ENCODE data around the gene ARHGEF19. TPM values are rescaled to one million over a fixed set of nuclear protein-coding genes. Genes with fewer than 3 reads are reported as not detected.

The ARHGEF19 gene
- total and polyA plus RNA-seq, 2 of the 13 experiments (the other 11 are each of a cell fraction or from before 2014, with no cell fraction given) = 1.7 to 1.8 TPM

DNA sequence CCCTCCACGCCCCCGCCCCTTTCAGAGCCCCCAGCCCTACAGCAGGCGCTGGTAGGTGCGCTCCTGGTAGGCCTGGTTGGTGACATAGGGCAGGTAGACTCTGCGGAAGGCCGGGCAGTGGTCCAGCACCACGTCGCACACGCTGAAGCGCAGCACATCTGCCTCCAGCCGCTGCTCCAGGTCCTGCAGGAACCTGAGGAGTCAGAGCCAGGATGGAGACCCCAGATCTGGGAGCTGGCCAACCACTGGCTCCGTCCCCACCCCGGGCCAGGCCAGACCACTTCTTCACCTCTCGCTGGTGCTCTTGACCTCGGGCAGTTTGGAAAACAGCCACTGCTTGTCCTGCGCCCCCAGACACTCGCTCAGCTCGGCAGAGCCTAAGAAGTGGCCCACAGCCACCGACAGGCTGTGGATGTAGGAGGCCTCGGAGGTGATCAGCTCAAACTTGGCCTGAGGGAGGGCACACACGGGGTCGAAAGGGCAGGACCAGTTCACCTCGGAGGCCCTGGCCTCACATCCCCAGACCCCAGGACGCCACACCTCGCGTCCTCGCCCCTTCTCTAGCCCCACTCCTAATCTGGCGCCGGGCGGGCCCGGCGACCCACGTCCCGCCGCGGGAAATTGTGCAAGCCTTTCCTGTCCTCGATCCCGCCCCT, 6.4 kb downstream of the ARHGEF19 start (continued):
- TF ChIP-seq SP2 (CRISPR knock-in tag; IDR thresholded peaks at IDR 0.05) (no peak), RXRA (CRISPR knock-in tag; IDR thresholded peaks at IDR 0.05) (peak; percentile 57), ZFY (CRISPR knock-in tag; IDR thresholded peaks at IDR 0.05) (peak; percentile 47), FOXK1 (CRISPR knock-in tag; IDR thresholded peaks at IDR 0.05; ENCODE audit: borderline replicate concordance, low read depth) (no peak), CBX2 (IDR thresholded peaks at IDR 0.05; ENCODE audit: low read depth, low read length) (no peak), CBX2 (CRISPR knock-in tag; IDR thresholded peaks at IDR 0.05; ENCODE audit: low read depth) (no peak), BRD4 (CRISPR knock-in tag; IDR thresholded peaks at IDR 0.05) (0 out of 2 replicates have a peak, but pooled peaks have one; percentile 22), PCBP1 (IDR thresholded peaks at IDR 0.05; ENCODE audit: borderline replicate concordance, low read depth, low read length) (peak; percentile 61; the same call in 1 of the 2 replicates), PHF21A (CRISPR knock-in tag; IDR thresholded peaks at IDR 0.05) (no peak), ZBTB20 (CRISPR knock-in tag; IDR thresholded peaks at IDR 0.05; ENCODE audit: borderline replicate concordance, low read depth) (0 out of 2 replicates have a peak, but pooled peaks have one; percentile 31), EED (CRISPR knock-in tag; IDR thresholded peaks at IDR 0.05) (0 out of 2 replicates have a peak, but pooled peaks have one; percentile 59), ZKSCAN5 (CRISPR knock-in tag; IDR thresholded peaks at IDR 0.05) (0 out of 2 replicates have a peak, but pooled peaks have one; percentile 46), ZNF768 (CRISPR knock-in tag; IDR thresholded peaks at IDR 0.05) (peak; percentile 14; the same call in 1 of the 2 replicates), FOXA3 (CRISPR knock-in tag; IDR thresholded peaks at IDR 0.05) (no peak), SALL1 (CRISPR knock-in tag; IDR thresholded peaks at IDR 0.05) (no peak; the same call in 1 of the 2 replicates), CEBPB (IDR thresholded peaks at IDR 0.05; ENCODE audit: borderline replicate concordance, low read depth, low read length) (peak; percentile 65), TBX2 (CRISPR knock-in tag; IDR thresholded peaks at IDR 0.05; ENCODE audit: borderline replicate concordance) (0 out of 2 replicates have a peak, but pooled peaks have one; percentile 5)
- TF ChIP-seq, protein P1, sequence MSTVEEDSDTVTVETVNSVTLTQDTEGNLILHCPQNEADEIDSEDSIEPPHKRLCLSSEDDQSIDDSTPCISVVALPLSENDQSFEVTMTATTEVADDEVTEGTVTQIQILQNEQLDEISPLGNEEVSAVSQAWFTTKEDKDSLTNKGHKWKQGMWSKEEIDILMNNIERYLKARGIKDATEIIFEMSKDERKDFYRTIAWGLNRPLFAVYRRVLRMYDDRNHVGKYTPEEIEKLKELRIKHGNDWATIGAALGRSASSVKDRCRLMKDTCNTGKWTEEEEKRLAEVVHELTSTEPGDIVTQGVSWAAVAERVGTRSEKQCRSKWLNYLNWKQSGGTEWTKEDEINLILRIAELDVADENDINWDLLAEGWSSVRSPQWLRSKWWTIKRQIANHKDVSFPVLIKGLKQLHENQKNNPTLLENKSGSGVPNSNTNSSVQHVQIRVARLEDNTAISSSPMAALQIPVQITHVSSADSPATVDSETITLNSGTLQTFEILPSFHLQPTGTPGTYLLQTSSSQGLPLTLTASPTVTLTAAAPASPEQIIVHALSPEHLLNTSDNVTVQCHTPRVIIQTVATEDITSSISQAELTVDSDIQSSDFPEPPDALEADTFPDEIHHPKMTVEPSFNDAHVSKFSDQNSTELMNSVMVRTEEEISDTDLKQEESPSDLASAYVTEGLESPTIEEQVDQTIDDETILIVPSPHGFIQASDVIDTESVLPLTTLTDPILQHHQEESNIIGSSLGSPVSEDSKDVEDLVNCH (CRISPR knock-in tag; IDR thresholded peaks at IDR 0.05) = no peak
- TF ChIP-seq, protein P2, sequence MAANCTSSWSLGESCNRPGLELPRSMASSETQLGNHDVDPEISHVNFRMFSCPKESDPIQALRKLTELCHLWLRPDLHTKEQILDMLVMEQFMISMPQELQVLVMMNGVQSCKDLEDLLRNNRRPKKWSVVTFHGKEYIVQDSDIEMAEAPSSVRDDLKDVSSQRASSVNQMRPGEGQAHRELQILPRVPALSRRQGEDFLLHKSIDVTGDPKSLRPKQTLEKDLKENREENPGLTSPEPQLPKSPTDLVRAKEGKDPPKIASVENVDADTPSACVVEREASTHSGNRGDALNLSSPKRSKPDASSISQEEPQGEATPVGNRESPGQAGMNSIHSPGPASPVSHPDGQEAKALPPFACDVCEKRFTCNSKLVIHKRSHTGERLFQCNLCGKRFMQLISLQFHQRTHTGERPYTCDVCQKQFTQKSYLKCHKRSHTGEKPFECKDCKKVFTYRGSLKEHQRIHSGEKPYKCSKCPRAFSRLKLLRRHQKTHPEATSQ (CRISPR knock-in tag; IDR thresholded peaks at IDR 0.05; ENCODE audit: borderline replicate concordance) = no peak
- TF ChIP-seq, protein P3, sequence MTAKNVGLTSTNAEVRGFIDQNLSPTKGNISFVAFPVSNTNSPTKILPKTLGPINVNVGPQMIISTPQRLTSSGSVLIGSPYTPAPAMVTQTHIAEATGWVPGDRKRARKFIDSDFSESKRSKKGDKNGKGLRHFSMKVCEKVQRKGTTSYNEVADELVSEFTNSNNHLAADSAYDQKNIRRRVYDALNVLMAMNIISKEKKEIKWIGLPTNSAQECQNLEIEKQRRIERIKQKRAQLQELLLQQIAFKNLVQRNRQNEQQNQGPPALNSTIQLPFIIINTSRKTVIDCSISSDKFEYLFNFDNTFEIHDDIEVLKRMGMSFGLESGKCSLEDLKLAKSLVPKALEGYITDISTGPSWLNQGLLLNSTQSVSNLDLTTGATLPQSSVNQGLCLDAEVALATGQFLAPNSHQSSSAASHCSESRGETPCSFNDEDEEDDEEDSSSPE (CRISPR knock-in tag; IDR thresholded peaks at IDR 0.05) = peak; percentile 29; the same call in 1 of the 2 replicates
- TF ChIP-seq, protein P4, sequence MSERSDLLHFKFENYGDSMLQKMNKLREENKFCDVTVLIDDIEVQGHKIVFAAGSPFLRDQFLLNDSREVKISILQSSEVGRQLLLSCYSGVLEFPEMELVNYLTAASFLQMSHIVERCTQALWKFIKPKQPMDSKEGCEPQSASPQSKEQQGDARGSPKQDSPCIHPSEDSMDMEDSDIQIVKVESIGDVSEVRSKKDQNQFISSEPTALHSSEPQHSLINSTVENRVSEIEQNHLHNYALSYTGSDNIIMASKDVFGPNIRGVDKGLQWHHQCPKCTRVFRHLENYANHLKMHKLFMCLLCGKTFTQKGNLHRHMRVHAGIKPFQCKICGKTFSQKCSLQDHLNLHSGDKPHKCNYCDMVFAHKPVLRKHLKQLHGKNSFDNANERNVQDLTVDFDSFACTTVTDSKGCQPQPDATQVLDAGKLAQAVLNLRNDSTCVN (CRISPR knock-in tag; IDR thresholded peaks at IDR 0.05; ENCODE audit: borderline replicate concordance) = no peak
- TF ChIP-seq, protein P5, sequence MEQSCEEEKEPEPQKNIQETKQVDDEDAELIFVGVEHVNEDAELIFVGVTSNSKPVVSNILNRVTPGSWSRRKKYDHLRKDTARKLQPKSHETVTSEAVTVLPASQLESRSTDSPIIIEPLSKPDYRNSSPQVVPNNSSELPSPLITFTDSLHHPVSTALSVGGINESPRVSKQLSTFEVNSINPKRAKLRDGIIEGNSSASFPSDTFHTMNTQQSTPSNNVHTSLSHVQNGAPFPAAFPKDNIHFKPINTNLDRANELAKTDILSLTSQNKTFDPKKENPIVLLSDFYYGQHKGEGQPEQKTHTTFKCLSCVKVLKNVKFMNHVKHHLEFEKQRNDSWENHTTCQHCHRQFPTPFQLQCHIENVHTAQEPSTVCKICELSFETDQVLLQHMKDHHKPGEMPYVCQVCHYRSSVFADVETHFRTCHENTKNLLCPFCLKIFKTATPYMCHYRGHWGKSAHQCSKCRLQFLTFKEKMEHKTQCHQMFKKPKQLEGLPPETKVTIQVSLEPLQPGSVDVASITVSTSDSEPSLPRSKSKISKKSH (CRISPR knock-in tag; IDR thresholded peaks at IDR 0.05; ENCODE audit: borderline replicate concordance) = 0 out of 2 replicates have a peak, but pooled peaks have one; percentile 26

Measured in HepG2 (cell line).